Measurements from ENCODE around the gene SEMA3G.
A peak's percentile ranks its signal among the peaks of the same experiment; 100 is the strongest.

Gene SEMA3G

DNA sequence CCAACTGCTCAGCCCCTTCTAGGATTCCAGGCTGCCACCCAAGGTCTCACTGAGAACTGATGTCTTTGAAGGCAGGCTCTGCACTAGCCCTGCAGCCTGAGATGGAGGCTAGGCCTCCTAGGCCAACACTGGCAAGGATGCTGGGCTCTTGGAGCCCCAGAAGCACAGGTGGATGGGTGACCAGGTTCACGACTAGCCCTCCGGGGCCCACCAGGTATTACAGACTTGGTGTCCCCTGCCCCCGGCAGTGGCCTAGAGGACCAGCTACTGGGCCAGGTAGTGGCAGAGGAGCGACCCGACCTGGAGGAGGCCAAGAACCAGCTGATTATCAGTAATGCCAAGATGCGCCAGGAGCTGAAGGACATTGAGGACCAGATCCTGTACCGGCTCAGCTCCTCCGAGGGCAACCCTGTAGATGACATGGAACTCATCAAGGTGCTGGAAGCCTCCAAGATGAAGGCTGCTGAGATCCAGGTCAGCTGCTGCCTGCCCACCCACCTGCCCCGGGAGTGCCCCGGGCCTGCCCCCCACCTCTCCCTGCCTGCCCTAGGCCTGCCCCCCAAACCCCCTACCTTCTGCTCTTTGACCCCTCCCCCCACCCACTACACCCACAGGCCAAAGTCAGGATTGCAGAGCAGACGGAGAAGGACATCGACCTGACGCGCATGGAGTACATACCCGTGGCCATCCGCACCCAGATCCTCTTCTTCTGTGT lies 52.5 kb downstream of the SEMA3G start:
- Mint-ChIP-seq H3K36me3 (ENCODE audit: low read depth) (no peaks in the 10 kb centered on the region), H3K4me1 (no peaks in the 10 kb centered on the region), H3K9me3 (no peaks in the 10 kb centered on the region), H3K27ac (no peak overlapping the region), H3K4me3 (no peak overlapping the region), H3K27me3 (ENCODE audit: low read depth, poor library complexity) (peaks cover 21% of the 10 kb centered on the region)
- TF ChIP-seq CTCF (IDR thresholded peaks at IDR 0.05), result no peak
- DNase-seq, result no peak

DNA sequence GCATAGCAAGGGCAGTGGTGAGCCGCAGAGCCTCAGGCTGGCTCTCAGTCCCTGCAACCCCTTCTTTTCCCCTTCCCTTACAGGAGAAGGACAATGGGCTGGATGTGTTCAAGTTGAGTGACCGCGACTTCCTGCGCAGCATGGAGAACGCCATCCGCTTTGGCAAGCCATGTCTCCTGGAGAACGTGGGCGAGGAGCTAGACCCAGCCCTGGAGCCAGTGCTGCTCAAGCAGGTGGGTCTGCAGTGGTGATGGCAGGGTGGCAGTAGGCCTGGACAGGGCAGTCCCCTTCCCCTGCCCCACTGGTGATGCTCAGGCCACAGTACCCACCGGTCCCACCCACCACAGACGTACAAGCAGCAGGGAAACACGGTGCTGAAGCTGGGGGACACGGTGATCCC lies 53.8 kb downstream of the SEMA3G start:
- Mint-ChIP-seq H3K27ac (no peak overlapping the region), H3K4me3 (no peak overlapping the region), H3K9me3 (no peaks in the 10 kb centered on the region), H3K36me3 (ENCODE audit: low read depth) (no peaks in the 10 kb centered on the region), H3K4me1 (no peaks in the 10 kb centered on the region), H3K27me3 (ENCODE audit: low read depth, poor library complexity) (peaks cover 21% of the 10 kb centered on the region)
- no peak for DNase-seq
- TF ChIP-seq CTCF (IDR thresholded peaks at IDR 0.05), result no peak

GRCh38 chr3:52388933-52389332 lies 56.0 kb downstream of the SEMA3G start:
- H3K27me3 Mint-ChIP-seq (ENCODE audit: low read depth, poor library complexity), result peaks cover 18% of the 10 kb centered on the region
- H3K36me3 Mint-ChIP-seq (ENCODE audit: low read depth), result no peaks in the 10 kb centered on the region
- TF ChIP-seq CTCF (IDR thresholded peaks at IDR 0.05), result no peak
- H3K4me1 Mint-ChIP-seq, result peaks cover 10% of the 10 kb centered on the region
- H3K4me3 Mint-ChIP-seq, result no peak overlapping the region
- DNase-seq, result no peak
- no peaks in the 10 kb centered on the region for H3K9me3 Mint-ChIP-seq
- H3K27ac Mint-ChIP-seq, result no peak overlapping the region

GRCh38 chr3:52388348-52388821 lies 56.5 kb downstream of the SEMA3G start:
- Mint-ChIP-seq H3K4me1 (peaks cover 10% of the 10 kb centered on the region), H3K9me3 (no peaks in the 10 kb centered on the region), H3K36me3 (ENCODE audit: low read depth) (no peaks in the 10 kb centered on the region), H3K27ac (no peak overlapping the region), H3K27me3 (ENCODE audit: low read depth, poor library complexity) (peaks cover 16% of the 10 kb centered on the region), H3K4me3 (no peak overlapping the region)
- peak; percentile 9 for TF ChIP-seq CTCF (IDR thresholded peaks at IDR 0.05)
- no peak for DNase-seq

DNA sequence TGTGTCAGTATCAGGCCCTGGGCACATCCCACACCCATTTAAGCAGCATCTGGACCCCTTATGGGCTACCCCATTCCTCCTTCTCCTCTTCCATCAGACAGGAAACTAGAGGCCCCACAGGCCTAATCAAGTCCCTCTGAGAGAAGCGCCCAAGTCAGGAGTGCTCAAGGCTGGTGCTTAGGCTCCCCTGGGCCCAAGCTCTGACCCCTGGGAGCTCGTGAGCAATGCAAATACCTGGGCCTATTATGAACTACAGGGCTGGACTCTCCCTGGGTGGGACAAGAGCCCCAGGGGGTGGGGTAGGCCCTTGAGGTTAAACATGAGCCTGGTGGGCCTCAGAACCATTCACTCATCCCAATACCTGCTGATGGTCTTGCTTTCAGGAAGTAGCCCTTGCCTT lies 57.4 kb downstream of the SEMA3G start:
- Mint-ChIP-seq H3K9me3 (no peaks in the 10 kb centered on the region), H3K4me1 (peaks cover 10% of the 10 kb centered on the region), H3K27me3 (ENCODE audit: low read depth, poor library complexity) (peaks cover 12% of the 10 kb centered on the region), H3K27ac (no peak overlapping the region), H3K36me3 (ENCODE audit: low read depth) (no peaks in the 10 kb centered on the region), H3K4me3 (no peak overlapping the region)
- no peak for DNase-seq
- no peak for TF ChIP-seq CTCF (IDR thresholded peaks at IDR 0.05)

DNA sequence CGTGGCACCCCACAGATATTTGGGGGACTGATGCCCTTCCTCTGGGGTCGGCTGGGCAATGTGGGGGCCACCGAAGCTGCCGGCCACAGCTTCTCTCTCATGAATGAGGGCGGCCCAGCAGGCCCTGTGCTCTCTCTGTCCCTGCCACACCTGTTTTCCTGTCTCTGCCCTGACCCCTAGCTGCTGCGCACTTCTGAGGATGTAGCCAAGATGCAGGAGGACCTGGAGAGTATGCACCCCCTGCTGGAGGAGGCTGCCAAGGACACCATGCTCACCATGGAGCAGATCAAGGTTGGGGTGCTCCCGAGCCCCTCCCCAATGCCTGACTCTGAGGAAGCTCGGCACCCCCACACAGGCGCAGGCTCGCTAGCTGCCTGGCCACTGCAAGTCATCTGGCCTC lies 59.7 kb downstream of the SEMA3G start:
- peaks cover 18% of the 10 kb centered on the region for H3K4me1 Mint-ChIP-seq
- no peaks in the 10 kb centered on the region for H3K9me3 Mint-ChIP-seq
- peak; percentile 69 for TF ChIP-seq CTCF (IDR thresholded peaks at IDR 0.05)
- H3K36me3 Mint-ChIP-seq (ENCODE audit: low read depth), result no peaks in the 10 kb centered on the region
- H3K27me3 Mint-ChIP-seq (ENCODE audit: low read depth, poor library complexity), result peaks cover 7% of the 10 kb centered on the region
- peak; percentile 73 for DNase-seq
- no peak overlapping the region for H3K4me3 Mint-ChIP-seq
- H3K27ac Mint-ChIP-seq, result no peak overlapping the region
